Natural killer cell (primary cell): Measurements from ENCODE around the gene BIN1. TPM values are rescaled to one million over a fixed set of nuclear protein-coding genes. Genes with fewer than 3 reads are reported as not detected.
A peak's percentile ranks its signal among the peaks of the same experiment; 100 is the strongest.

ENCODE experiments used
- ATAC-seq, 3 donors: fragments of 150-1000 bp in 2 of 3; fragments of 200-7000 bp in 1 of 3; cut with Tn5 transposase; 1 replicate in 1 of 3; 2 replicates in 2 of 3; pipeline ENCODE4 v1.10.0; 2021; ENCODE audit warnings: mild to moderate bottlenecking in 2 of 3, moderate library complexity in 2 of 3
- DNase-seq, 2 donors: peaks; one replicate each; pipeline versions ENCODE4 v3.0.0 to v3.0.0-alpha.2; 2013 to 2021; ENCODE audit warnings: mixed read lengths in 1 of 2
- H3K27ac ChIP-seq: one replicate; pipeline ENCODE4 v1.5.1; 2013; ENCODE audit warnings: mild to moderate bottlenecking, low read length
- H3K27me3 ChIP-seq: one replicate; pipeline ENCODE4 v1.6.1; 2013; ENCODE audit warnings: low read length; ENCODE audit not compliant: control insufficient read depth, insufficient read depth
- H3K36me3 ChIP-seq: one replicate; pipeline ENCODE4 v1.6.1; 2013; ENCODE audit warnings: low read length; ENCODE audit not compliant: control insufficient read depth, insufficient read depth
- H3K4me1 ChIP-seq: one replicate; pipeline ENCODE4 v1.6.1; 2013; ENCODE audit warnings: low read length; ENCODE audit not compliant: control insufficient read depth, insufficient read depth
- H3K4me3 ChIP-seq: one replicate; pipeline ENCODE4 v1.5.1; 2013; ENCODE audit warnings: low read length
- H3K9me3 ChIP-seq: one replicate; pipeline ENCODE4 v1.6.1; 2013; ENCODE audit warnings: low read length; ENCODE audit not compliant: control insufficient read depth, insufficient read depth
- H3K27ac Mint-ChIP-seq, 2 donors: one replicate each; pipeline ENCODE4 v1.8.0; 2022; ENCODE audit warnings: mild to moderate bottlenecking in 2 of 2, mixed read lengths in 2 of 2, moderate library complexity in 1 of 2
- H3K27me3 Mint-ChIP-seq, 2 donors: one replicate each; pipeline ENCODE4 v1.8.0; 2022; ENCODE audit warnings: low read depth in 2 of 2, mixed read lengths in 2 of 2
- H3K36me3 Mint-ChIP-seq: one replicate; pipeline ENCODE4 v1.8.0; 2022; ENCODE audit warnings: mixed read lengths
- H3K4me1 Mint-ChIP-seq, 2 donors: one replicate each; pipeline ENCODE4 v1.8.0; 2022; ENCODE audit warnings: mixed read lengths in 2 of 2
- H3K4me3 Mint-ChIP-seq: one replicate; pipeline ENCODE4 v1.8.0; 2022; ENCODE audit warnings: mild to moderate bottlenecking, moderate library complexity, mixed read lengths
- H3K9me3 Mint-ChIP-seq, 2 donors: one replicate each; pipeline ENCODE4 v1.8.0; 2022; ENCODE audit warnings: mixed read lengths in 2 of 2
- WGBS: methylation state at CpG from one replicate; pipeline ENCODE4 v1.1.7; 2013; ENCODE audit warnings: missing lambda C conversion rate; ENCODE audit not compliant: insufficient coverage; 5-methylcytosine and 5-hydroxymethylcytosine counted together
- intact Hi-C: fragments of 100-400 bp; cut with micrococcal nuclease; formaldehyde crosslinking; loops from one replicate; pipeline ENCODE4 v1.14.2; 2022
- total RNA-seq, 4 donors: library from RNA; stranded (reverse); fragments of 120-200 nt in 1 of 4; gene quantifications; one replicate each; pipeline versions ENCODE4 v1.2.3 to v1.2.4, GENCODE V29; 2013 to 2022
- TF ChIP-seq, protein P1 (sequence below): fragments of 200-600 bp; IDR thresholded peaks from one replicate; pipeline ENCODE4 v1.8.0; 2022; ENCODE audit warnings: antibody characterized with exemption

Gene BIN1
- total RNA-seq, 3 donors from 2014 or later (not counting 1 experiment from before 2014, with no cell fraction given): 73.5 to 131 (median 107) TPM

- H3K9me3 Mint-ChIP-seq: no peaks in the 10 kb centered on the region
- TF ChIP-seq, protein P1, sequence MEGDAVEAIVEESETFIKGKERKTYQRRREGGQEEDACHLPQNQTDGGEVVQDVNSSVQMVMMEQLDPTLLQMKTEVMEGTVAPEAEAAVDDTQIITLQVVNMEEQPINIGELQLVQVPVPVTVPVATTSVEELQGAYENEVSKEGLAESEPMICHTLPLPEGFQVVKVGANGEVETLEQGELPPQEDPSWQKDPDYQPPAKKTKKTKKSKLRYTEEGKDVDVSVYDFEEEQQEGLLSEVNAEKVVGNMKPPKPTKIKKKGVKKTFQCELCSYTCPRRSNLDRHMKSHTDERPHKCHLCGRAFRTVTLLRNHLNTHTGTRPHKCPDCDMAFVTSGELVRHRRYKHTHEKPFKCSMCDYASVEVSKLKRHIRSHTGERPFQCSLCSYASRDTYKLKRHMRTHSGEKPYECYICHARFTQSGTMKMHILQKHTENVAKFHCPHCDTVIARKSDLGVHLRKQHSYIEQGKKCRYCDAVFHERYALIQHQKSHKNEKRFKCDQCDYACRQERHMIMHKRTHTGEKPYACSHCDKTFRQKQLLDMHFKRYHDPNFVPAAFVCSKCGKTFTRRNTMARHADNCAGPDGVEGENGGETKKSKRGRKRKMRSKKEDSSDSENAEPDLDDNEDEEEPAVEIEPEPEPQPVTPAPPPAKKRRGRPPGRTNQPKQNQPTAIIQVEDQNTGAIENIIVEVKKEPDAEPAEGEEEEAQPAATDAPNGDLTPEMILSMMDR: no peak
- no peaks in the 10 kb centered on the region for H3K4me1 Mint-ChIP-seq
- no peak overlapping the region for H3K4me3 Mint-ChIP-seq
- H3K4me1 ChIP-seq: no peaks in the 10 kb centered on the region
- no peaks in the 10 kb centered on the region for H3K36me3 ChIP-seq
- H3K36me3 Mint-ChIP-seq: no peaks in the 10 kb centered on the region
- H3K9me3 ChIP-seq: no peaks in the 10 kb centered on the region
- intact Hi-C loops: no loop called here
- ATAC-seq (no peak), DNase-seq (no peak)
- 84% methylated on average over 2 of the region's 5 CpGs for WGBS
- H3K27ac ChIP-seq: no peak overlapping the region
- H3K27me3 Mint-ChIP-seq: peaks cover 8% of the 10 kb centered on the region in 2 donors
- no peak overlapping the region for H3K4me3 ChIP-seq
- H3K27me3 ChIP-seq: peaks cover 2% of the 10 kb centered on the region
- no peak overlapping the region for H3K27ac Mint-ChIP-seq
Observed at GRCh38 chr2:127000937-127001336, 106.0 kb downstream of the BIN1 start.

DNA sequence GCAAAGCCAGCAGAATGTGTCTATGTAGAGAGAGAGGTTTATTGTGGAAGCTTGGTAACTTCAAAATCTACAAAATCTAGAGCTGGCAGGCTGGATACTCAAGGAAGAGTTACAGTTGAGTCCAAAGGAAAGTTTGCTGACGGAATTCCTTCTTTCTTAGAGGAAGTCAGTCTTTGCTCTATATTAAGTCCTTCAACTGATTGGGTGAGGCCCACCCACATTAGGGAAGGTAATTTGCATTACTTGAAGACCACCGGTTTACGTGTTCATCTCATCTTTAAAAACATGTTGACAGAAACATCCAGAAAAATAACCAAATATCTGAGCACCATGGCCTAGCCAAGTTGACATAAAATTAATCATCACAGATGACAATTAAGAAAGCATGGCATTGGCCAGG is 106.8 kb downstream of the BIN1 start:
- H3K36me3 Mint-ChIP-seq: no peaks in the 10 kb centered on the region
- Histone ChIP-seq H3K36me3 (no peaks in the 10 kb centered on the region), H3K9me3 (no peaks in the 10 kb centered on the region), H3K27ac (no peak overlapping the region), H3K4me1 (no peaks in the 10 kb centered on the region), H3K4me3 (no peak overlapping the region), H3K27me3 (peaks cover 2% of the 10 kb centered on the region)
- H3K27ac Mint-ChIP-seq: no peak overlapping the region
- ATAC-seq (no peak), DNase-seq (no peak)
- H3K27me3 Mint-ChIP-seq: peaks cover 8 to 9% of the 10 kb centered on the region in 2 donors
- 57% methylated on average over 3 of the region's 3 CpGs for WGBS
- H3K4me3 Mint-ChIP-seq: no peak overlapping the region
- intact Hi-C loops: no loop called here
- TF ChIP-seq, protein P1: no peak
- H3K4me1 Mint-ChIP-seq: no peaks in the 10 kb centered on the region
- H3K9me3 Mint-ChIP-seq: no peaks in the 10 kb centered on the region

DNA sequence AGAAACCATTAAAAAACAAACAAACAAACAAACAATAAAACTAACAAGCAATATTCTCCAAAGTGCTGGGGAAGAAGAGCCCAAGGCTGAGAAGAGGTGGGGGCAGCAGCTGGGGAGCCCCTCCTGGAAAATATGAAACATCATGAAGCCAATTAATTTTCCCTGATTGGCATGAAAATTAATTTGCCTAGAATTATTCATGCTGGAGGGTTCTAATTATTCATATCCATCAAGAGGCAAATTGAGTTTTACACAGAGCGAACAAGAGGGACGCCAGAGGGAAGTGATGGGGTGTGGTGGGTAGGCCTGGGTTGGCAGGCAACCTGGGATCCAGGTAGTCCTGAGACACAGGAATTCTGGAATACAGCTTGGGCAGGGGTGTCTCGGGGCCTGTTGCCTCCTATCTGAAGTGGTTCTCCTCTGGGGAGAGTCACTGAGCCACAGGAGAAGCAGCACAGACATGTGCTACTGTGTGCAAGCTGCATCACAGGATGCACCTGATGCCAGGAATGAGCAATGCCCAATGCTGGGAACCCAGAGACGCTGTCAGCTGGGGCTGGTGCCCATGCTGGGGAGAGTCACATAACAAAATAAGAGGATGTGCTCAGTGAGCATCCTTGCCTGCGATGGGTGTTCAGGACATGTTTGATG is 107.7 kb downstream of the BIN1 start:
- no peak overlapping the region for H3K27ac ChIP-seq
- H3K9me3 ChIP-seq: no peaks in the 10 kb centered on the region
- DNase-seq (no peak), ATAC-seq (peak in 1 of 3 donors; percentile 24)
- intact Hi-C loops: no loop called here
- Mint-ChIP-seq H3K4me3 (no peak overlapping the region), H3K4me1 (no peaks in the 10 kb centered on the region), H3K27ac (no peak overlapping the region), H3K9me3 (no peaks in the 10 kb centered on the region), H3K36me3 (no peaks in the 10 kb centered on the region), H3K27me3 (peaks cover 8 to 9% of the 10 kb centered on the region in 2 donors)
- 85% methylated on average over 5 of the region's 5 CpGs for WGBS
- H3K27me3 ChIP-seq: peaks cover 3% of the 10 kb centered on the region
- TF ChIP-seq, protein P1: no peak
- H3K36me3 ChIP-seq: no peaks in the 10 kb centered on the region
- H3K4me1 ChIP-seq: no peaks in the 10 kb centered on the region
- H3K4me3 ChIP-seq: no peak overlapping the region

GRCh38 chr2:126998486-126998885 is 108.5 kb downstream of the BIN1 start:
- H3K27ac Mint-ChIP-seq: no peak overlapping the region
- intact Hi-C loops: no loop called here
- H3K27ac ChIP-seq: no peak overlapping the region
- H3K27me3 Mint-ChIP-seq: peaks cover 8 to 9% of the 10 kb centered on the region in 2 donors
- H3K9me3 ChIP-seq: no peaks in the 10 kb centered on the region
- H3K4me3 ChIP-seq: no peak overlapping the region
- DNase-seq (no peak), ATAC-seq (no peak)
- peaks cover 3% of the 10 kb centered on the region for H3K27me3 ChIP-seq
- TF ChIP-seq, protein P1: no peak
- no peaks in the 10 kb centered on the region for H3K4me1 Mint-ChIP-seq
- no peaks in the 10 kb centered on the region for H3K4me1 ChIP-seq
- no peaks in the 10 kb centered on the region for H3K36me3 ChIP-seq
- H3K4me3 Mint-ChIP-seq: no peak overlapping the region
- no peaks in the 10 kb centered on the region for H3K9me3 Mint-ChIP-seq
- no peaks in the 10 kb centered on the region for H3K36me3 Mint-ChIP-seq
